Measurements from ENCODE around the gene ADAMTSL4.
"Not testable (repeated sequence)": the region's sequence is repeated elsewhere in the genome, so short reads cannot be mapped to it uniquely, and the experiment has no call there.

ADAMTSL4 gene

GRCh38 chr1:150596095-150596892 lies 47.1 kb downstream of the ADAMTSL4 start:
- DNase-seq (ENCODE audit: low read depth): no peak

- no peak for DNase-seq (ENCODE audit: low read depth)
Measured at GRCh38 chr1:150596976-150597375, 47.8 kb downstream of the ADAMTSL4 start.

GRCh38 chr1:150598346-150598745 lies 49.1 kb downstream of the ADAMTSL4 start:
- DNase-seq (ENCODE audit: low read depth): not testable (repeated sequence)

- no peak for DNase-seq (ENCODE audit: low read depth)
Measured at GRCh38 chr1:150601540-150601939, 52.3 kb downstream of the ADAMTSL4 start.

GRCh38 chr1:150602372-150602771 lies 53.2 kb downstream of the ADAMTSL4 start:
- DNase-seq (ENCODE audit: low read depth): not testable (repeated sequence)

- no peak for DNase-seq (ENCODE audit: low read depth)
Measured at GRCh38 chr1:150603711-150604110, 54.5 kb downstream of the ADAMTSL4 start.

- no peak for DNase-seq (ENCODE audit: low read depth)
Measured at GRCh38 chr1:150604226-150604588, 55.0 kb downstream of the ADAMTSL4 start.

GRCh38 chr1:150605451-150605731 lies 56.2 kb downstream of the ADAMTSL4 start:
- not testable (repeated sequence) for DNase-seq (ENCODE audit: low read depth)

GRCh38 chr1:150606463-150607142 lies 57.4 kb downstream of the ADAMTSL4 start:
- no peak for DNase-seq (ENCODE audit: low read depth)

- DNase-seq (ENCODE audit: low read depth): no peak
Measured at GRCh38 chr1:150609732-150610131, 60.5 kb downstream of the ADAMTSL4 start.

Data from stimulated activated CD8-positive, alpha-beta memory T cell treated with anti-CD3 and anti-CD28 coated beads, Interleukin-12 subunit alpha, Interleukin-12 subunit beta, amount 100 ng/mL, for 4 hours (primary cell).